Upper lobe of left lung (tissue), 4 donors: ENCODE results near the gene PSMD5.

Source experiments
- POLR2A ChIP-seq, 4 donors: fragments of 450-650 bp; IDR thresholded peaks; one replicate each; pipeline ENCODE4 v1.5.1; 2016 to 2017; ENCODE audit warnings: antibody characterized with exemption in 4 of 4, mild to moderate bottlenecking in 2 of 4
- POLR2AphosphoS5 ChIP-seq, 2 donors: sonication (generic); formaldehyde crosslinking; IDR thresholded peaks; one replicate each; pipeline ENCODE4 v1.5.1; 2017; ENCODE audit warnings: antibody characterized with exemption in 2 of 2
- TF ChIP-seq, protein P1 (sequence below), 6 experiments: fragments of 450-650 bp in 4 of 6; fragments of 200-600 bp in 2 of 6; sonication (generic) in 2 of 6; IDR thresholded peaks; one replicate each; pipeline ENCODE4 v1.5.1; 2016 to 2019; ENCODE audit warnings: antibody characterized with exemption in 6 of 6

- TF ChIP-seq, protein P1, sequence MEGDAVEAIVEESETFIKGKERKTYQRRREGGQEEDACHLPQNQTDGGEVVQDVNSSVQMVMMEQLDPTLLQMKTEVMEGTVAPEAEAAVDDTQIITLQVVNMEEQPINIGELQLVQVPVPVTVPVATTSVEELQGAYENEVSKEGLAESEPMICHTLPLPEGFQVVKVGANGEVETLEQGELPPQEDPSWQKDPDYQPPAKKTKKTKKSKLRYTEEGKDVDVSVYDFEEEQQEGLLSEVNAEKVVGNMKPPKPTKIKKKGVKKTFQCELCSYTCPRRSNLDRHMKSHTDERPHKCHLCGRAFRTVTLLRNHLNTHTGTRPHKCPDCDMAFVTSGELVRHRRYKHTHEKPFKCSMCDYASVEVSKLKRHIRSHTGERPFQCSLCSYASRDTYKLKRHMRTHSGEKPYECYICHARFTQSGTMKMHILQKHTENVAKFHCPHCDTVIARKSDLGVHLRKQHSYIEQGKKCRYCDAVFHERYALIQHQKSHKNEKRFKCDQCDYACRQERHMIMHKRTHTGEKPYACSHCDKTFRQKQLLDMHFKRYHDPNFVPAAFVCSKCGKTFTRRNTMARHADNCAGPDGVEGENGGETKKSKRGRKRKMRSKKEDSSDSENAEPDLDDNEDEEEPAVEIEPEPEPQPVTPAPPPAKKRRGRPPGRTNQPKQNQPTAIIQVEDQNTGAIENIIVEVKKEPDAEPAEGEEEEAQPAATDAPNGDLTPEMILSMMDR (IDR thresholded peaks at IDR 0.05) = no peak
- TF ChIP-seq POLR2A (IDR thresholded peaks at IDR 0.05) (no peak), POLR2AphosphoS5 (IDR thresholded peaks at IDR 0.05) (no peak)
Observed at GRCh38 chr9:120830865-120831264, 11.9 kb downstream of the PSMD5 start.
